Ovary (tissue), 9 donors: ENCODE measurements around the gene ARHGAP45. TPM values are rescaled to one million over a fixed set of nuclear protein-coding genes. Genes with fewer than 3 reads are reported as not detected.

Experiments used
- DNase-seq, 5 donors: peaks; one replicate each; pipeline ENCODE4 v3.0.0-alpha.2; 2019 to 2020
- H3K27ac ChIP-seq, 2 donors: fragments of 200-600 bp; one replicate each; pipeline versions ENCODE4 v1.5.1 to v1.8.0; 2019 to 2022
- H3K27me3 ChIP-seq: fragments of 200-600 bp; one replicate; pipeline ENCODE4 v1.8.0; 2022
- H3K36me3 ChIP-seq: fragments of 200-600 bp; sonication (generic); one replicate; pipeline ENCODE4 v1.5.1; 2019
- H3K4me1 ChIP-seq: one replicate; pipeline ENCODE4 v1.8.1; 2013; ENCODE audit warnings: mild to moderate bottlenecking, moderate library complexity; ENCODE audit not compliant: insufficient read depth
- H3K4me3 ChIP-seq: fragments of 200-600 bp; sonication (generic); one replicate; pipeline ENCODE4 v1.5.1; 2017
- H3K9me3 ChIP-seq, 2 donors: fragments of 200-600 bp in 1 of 2; sonication (generic) in 1 of 2; one replicate each; pipeline versions ENCODE4 v1.5.1 to v1.8.1; 2013 to 2019; ENCODE audit warnings: mild to moderate bottlenecking in 1 of 2, moderate library complexity in 1 of 2
- EP300 ChIP-seq: sonication (generic); formaldehyde crosslinking; IDR thresholded peaks from one replicate; pipeline ENCODE4 v1.6.1; 2017; ENCODE audit warnings: antibody characterized with exemption
- POLR2A ChIP-seq: fragments of 450-650 bp; IDR thresholded peaks from one replicate; pipeline ENCODE4 v1.6.1; 2017; ENCODE audit warnings: antibody characterized with exemption, mild to moderate bottlenecking, moderate library complexity
- WGBS, 3 donors: extraction: QIAGEN DNeasy Blood & Tissue Kit in 1 of 3; methylation state at CpG; one replicate each; pipeline versions ENCODE4 v1.1.5 to v1.1.7; 2013 to 2017; 5-methylcytosine and 5-hydroxymethylcytosine counted together
- intact Hi-C, 4 donors: fragments of 100-400 bp; cut with DNase I; formaldehyde crosslinking; loops; one replicate each; pipeline versions ENCODE4 v1.11.0 to v1.15.1; 2022 to 2023
- polyA plus RNA-seq, 2 donors: library from polyadenylated mRNA; stranded (reverse); fragments of 200-250 nt in 1 of 2; fragments of 350-450 nt in 1 of 2; fragmentation: Illumina TruSeq in 1 of 2; extraction: RNeasy Lipid Tissue Mini Kit (QIAGEN cat#74804) in 1 of 2; gene quantifications; one replicate each; pipeline ENCODE4 v1.2.3, GENCODE V29; 2013 to 2014
- total RNA-seq, 7 donors: library from RNA; depleted of rRNA in 2 of 7; stranded (reverse); fragments of >200 nt in 2 of 7; fragmentation: NEBNext Ultra II Directional in 3 of 7; extraction: Animal tissue kit (Norgen Biotek cat#: 25700) in 3 of 7; gene quantifications; one replicate each; pipeline versions ENCODE4 v1.1.0 to v1.2.4, GENCODE V29; 2016 to 2023
- TF ChIP-seq, protein P1 (sequence below), 3 donors: fragments of 450-650 bp in 2 of 3; fragments of 200-600 bp in 1 of 3; IDR thresholded peaks; one replicate each; pipeline versions ENCODE4 v1.5.1 to v1.8.0; 2016 to 2022; ENCODE audit warnings: antibody characterized with exemption in 3 of 3, mild to moderate bottlenecking in 1 of 3
- donor health status: DM: no; HTN: no; CAD: no; lungs with moderate emphysema.
- donor health status: DM: no; HTN: no; CAD: no.
- donor health status: Bipolar disorder and iron deficiency.
- donor health status: DM: yes; HTN: yes; CAD: no.
- donor health status: DM: no; HTN: no; CAD: no.
- donor health status: DM: yes; HTN: yes; CAD: no.

The ARHGAP45 gene
- total and polyA plus RNA-seq, 9 donors = 1.0 to 10.6 (median 7.0) TPM

GRCh38 chr19:1132552-1133383, 65.8 kb downstream of the ARHGAP45 start:
- H3K36me3 ChIP-seq = no peaks in the 10 kb centered on the region
- peaks cover 22% of the 10 kb centered on the region for H3K4me1 ChIP-seq
- no peaks in the 10 kb centered on the region for H3K27me3 ChIP-seq
- H3K9me3 ChIP-seq = no peaks in the 10 kb centered on the region
- 24 to 34% (median 29%) methylated on average over 38 to 48 of the region's 48 CpGs for WGBS, 3 donors
- TF ChIP-seq EP300 (no peak), POLR2A (no peak)
- TF ChIP-seq, protein P1, sequence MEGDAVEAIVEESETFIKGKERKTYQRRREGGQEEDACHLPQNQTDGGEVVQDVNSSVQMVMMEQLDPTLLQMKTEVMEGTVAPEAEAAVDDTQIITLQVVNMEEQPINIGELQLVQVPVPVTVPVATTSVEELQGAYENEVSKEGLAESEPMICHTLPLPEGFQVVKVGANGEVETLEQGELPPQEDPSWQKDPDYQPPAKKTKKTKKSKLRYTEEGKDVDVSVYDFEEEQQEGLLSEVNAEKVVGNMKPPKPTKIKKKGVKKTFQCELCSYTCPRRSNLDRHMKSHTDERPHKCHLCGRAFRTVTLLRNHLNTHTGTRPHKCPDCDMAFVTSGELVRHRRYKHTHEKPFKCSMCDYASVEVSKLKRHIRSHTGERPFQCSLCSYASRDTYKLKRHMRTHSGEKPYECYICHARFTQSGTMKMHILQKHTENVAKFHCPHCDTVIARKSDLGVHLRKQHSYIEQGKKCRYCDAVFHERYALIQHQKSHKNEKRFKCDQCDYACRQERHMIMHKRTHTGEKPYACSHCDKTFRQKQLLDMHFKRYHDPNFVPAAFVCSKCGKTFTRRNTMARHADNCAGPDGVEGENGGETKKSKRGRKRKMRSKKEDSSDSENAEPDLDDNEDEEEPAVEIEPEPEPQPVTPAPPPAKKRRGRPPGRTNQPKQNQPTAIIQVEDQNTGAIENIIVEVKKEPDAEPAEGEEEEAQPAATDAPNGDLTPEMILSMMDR (IDR thresholded peaks at IDR 0.05) = no peak
- intact Hi-C loops = loop anchor here in 1 of 4 donors (5.0 kb wide), 1 partner anchor 35 kb away; no protein-coding TSS in a partner anchor
- H3K4me3 ChIP-seq = peak overlapping the region; percentile 67
- peak overlapping the region; percentile 79 to 83 for H3K27ac ChIP-seq
- DNase-seq = peak in 3 of 5 donors; percentile 54 to 69 (median 57)

DNA sequence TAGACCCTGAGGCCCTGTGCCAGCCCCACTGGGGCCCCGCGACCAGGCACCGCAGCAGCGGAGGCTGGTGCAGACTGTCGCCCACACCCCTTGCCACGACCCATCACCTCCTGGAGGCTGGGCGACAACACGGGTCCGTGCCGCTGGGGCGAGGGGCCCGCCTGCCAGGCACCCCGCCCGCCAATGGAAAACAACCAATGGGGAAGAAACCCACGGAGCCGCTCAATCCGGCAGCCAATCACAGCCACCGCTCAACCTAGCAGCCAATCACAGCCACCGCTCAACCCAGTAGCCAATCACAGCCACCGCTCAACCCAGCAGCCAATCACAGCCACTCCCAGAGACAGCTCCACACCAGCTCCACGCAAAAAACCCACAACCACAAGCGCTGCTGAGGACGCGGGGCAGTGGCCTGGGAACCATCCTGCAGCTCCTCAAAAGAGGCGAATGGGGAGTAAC, 66.5 kb downstream of the ARHGAP45 start:
- TF ChIP-seq, protein P1 (IDR thresholded peaks at IDR 0.05) = no peak
- TF ChIP-seq EP300 = no peak
- peak in 2 of 5 donors; percentile 44 to 57 for DNase-seq
- WGBS, 3 donors = 87 to 90% (median 89%) methylated on average over 22 to 25 of the region's 25 CpGs
- H3K4me1 ChIP-seq = peaks cover 22% of the 10 kb centered on the region
- intact Hi-C loops = loop anchor here in 1 of 4 donors (5.0 kb wide), 1 partner anchor 34 kb away; no protein-coding TSS in a partner anchor
- no peaks in the 10 kb centered on the region for H3K9me3 ChIP-seq
- H3K36me3 ChIP-seq = no peaks in the 10 kb centered on the region
- H3K27me3 ChIP-seq = no peaks in the 10 kb centered on the region
- H3K4me3 ChIP-seq = no peak overlapping the region
- H3K27ac ChIP-seq = peak overlapping the region; percentile 79 to 83

- no peak for DNase-seq
- no peak overlapping the region for H3K27ac ChIP-seq
- WGBS, 3 donors = 83 to 93% (median 91%) methylated on average over 11 of the region's 11 CpGs
- TF ChIP-seq, protein P1 (IDR thresholded peaks at IDR 0.05) = no peak
- TF ChIP-seq POLR2A = no peak
- no peak for TF ChIP-seq EP300
- H3K4me1 ChIP-seq = peaks cover 22% of the 10 kb centered on the region
- no peaks in the 10 kb centered on the region for H3K36me3 ChIP-seq
- H3K27me3 ChIP-seq = no peaks in the 10 kb centered on the region
- no peaks in the 10 kb centered on the region for H3K9me3 ChIP-seq
- no peak overlapping the region for H3K4me3 ChIP-seq
- intact Hi-C loops = loop anchor here in 1 of 4 donors (5.0 kb wide), 1 partner anchor 33 kb away; no protein-coding TSS in a partner anchor
Observed at GRCh38 chr19:1134431-1134830, 67.5 kb downstream of the ARHGAP45 start.

GRCh38 chr19:1135454-1135853, 68.5 kb downstream of the ARHGAP45 start:
- no peak overlapping the region for H3K4me3 ChIP-seq
- intact Hi-C loops = no loop called here
- H3K27ac ChIP-seq = peak overlapping the region in 1 of 2 donors; percentile 10
- DNase-seq = no peak
- H3K36me3 ChIP-seq = no peaks in the 10 kb centered on the region
- H3K9me3 ChIP-seq = no peaks in the 10 kb centered on the region
- no peaks in the 10 kb centered on the region for H3K27me3 ChIP-seq
- TF ChIP-seq EP300 = no peak
- TF ChIP-seq, protein P1 (IDR thresholded peaks at IDR 0.05) = no peak
- no peak for TF ChIP-seq POLR2A
- whole genome bisulfite sequencing, 3 donors = 74 to 84% (median 80%) methylated on average over 17 of the region's 17 CpGs
- peaks cover 22% of the 10 kb centered on the region for H3K4me1 ChIP-seq
